A673 (cell line): Measurements from ENCODE around the gene ZDHHC7. TPM values are rescaled to one million over a fixed set of nuclear protein-coding genes. Genes with fewer than 3 reads are reported as not detected.

Source experiments
- BruUV-seq: library from RNA; stranded (reverse); fragments of 400-500 nt; replicated peaks from 2 replicates; lab custom pipeline; 2021; lab: Mats Ljungman, UMichigan
- CTCF ChIA-PET: fragments of 300-600 bp; sonication (Branson Sonifier 250); formaldehyde crosslinking; loops from one replicate; lab custom pipeline; 2022; ENCODE audit warnings: antibody characterized with exemption; lab: Charles Lee
- POLR2A ChIA-PET: fragments of 300-600 bp; sonication (Branson Sonifier 250); formaldehyde crosslinking; loops from one replicate; lab custom pipeline; 2022; ENCODE audit warnings: antibody characterized with exemption; ENCODE audit not compliant: low non-redundant PET; lab: Charles Lee
- DNase-seq: peaks from one replicate; pipeline ENCODE4 v3.0.0-alpha.2; 2015; ENCODE audit warnings: low spot score
- H3K27ac ChIP-seq: fragments of 200-600 bp; sonication (generic); 2 replicates; pipeline ENCODE4 v1.5.1; 2016; ENCODE audit warnings: mixed run types, low read depth, mild to moderate bottlenecking, mixed read lengths, antibody characterized with exemption, low read length; ENCODE audit not compliant: poor library complexity, severe bottlenecking
- H3K27me3 ChIP-seq: fragments of 200-600 bp; sonication (generic); replicated peaks from 2 replicates; pipeline ENCODE4 v1.6.1; 2017; ENCODE audit warnings: mixed run types, low read depth, mild to moderate bottlenecking, mixed read lengths, antibody characterized with exemption, low read length; ENCODE audit not compliant: insufficient read depth, poor library complexity
- H3K36me3 ChIP-seq: fragments of 200-600 bp; sonication (generic); 2 replicates; pipeline ENCODE4 v1.6.1; 2016; ENCODE audit warnings: mixed run types, mild to moderate bottlenecking, mixed read lengths, antibody characterized with exemption, low read length; ENCODE audit not compliant: insufficient read depth, poor library complexity, severe bottlenecking
- H3K4me1 ChIP-seq: fragments of 200-600 bp; sonication (generic); 2 replicates; pipeline ENCODE4 v1.6.1; 2017; ENCODE audit warnings: mixed run types, mild to moderate bottlenecking, mixed read lengths, antibody characterized with exemption, low read length; ENCODE audit not compliant: insufficient read depth, poor library complexity, severe bottlenecking
- H3K4me3 ChIP-seq: fragments of 200-600 bp; sonication (generic); 2 replicates; pipeline ENCODE4 v1.5.1; 2016; ENCODE audit warnings: low read depth, mixed run types, mild to moderate bottlenecking, mixed read lengths, low read length; ENCODE audit not compliant: poor library complexity, severe bottlenecking
- H3K9me3 ChIP-seq: fragments of 200-600 bp; sonication (generic); 2 replicates; pipeline ENCODE4 v1.6.1; 2016; ENCODE audit warnings: mixed run types, low read depth, mild to moderate bottlenecking, mixed read lengths, antibody characterized with exemption, low read length; ENCODE audit not compliant: poor library complexity, severe bottlenecking
- CTCF ChIP-seq: fragments of 300-800, 200-600 bp; sonication (generic); conservative IDR thresholded peaks from 2 replicates; pipeline ENCODE4 v1.5.1; 2017; ENCODE audit warnings: low read depth, mild to moderate bottlenecking, antibody characterized with exemption, low read length, moderate library complexity, mixed read lengths
- EZH2 ChIP-seq: fragments of 200-600 bp; sonication (generic); IDR thresholded peaks from 2 replicates; pipeline ENCODE4 v1.6.1; 2017; ENCODE audit warnings: borderline replicate concordance, low read depth, mild to moderate bottlenecking, mixed read lengths, antibody characterized with exemption, low read length; ENCODE audit not compliant: poor library complexity, severe bottlenecking
- intact Hi-C: fragments of 100-400 bp; cut with micrococcal nuclease; formaldehyde crosslinking; loops from one replicate; pipeline ENCODE4 v1.10.0; 2022; ENCODE audit not compliant: unreplicated experiment
- total RNA-seq: library from RNA; stranded (reverse); gene quantifications from 2 replicates; pipeline ENCODE4 v1.2.3, GENCODE V29; 2021

ZDHHC7 gene
- total RNA-seq, 1 experiment from 2014 or later = 43.5 TPM

- POLR2A ChIA-PET = no interaction called here
- Histone ChIP-seq H3K27me3 (no peaks in the 10 kb centered on the region), H3K4me1 (no peaks in the 10 kb centered on the region), H3K36me3 (peaks cover 36% of the 10 kb centered on the region), H3K9me3 (no peaks in the 10 kb centered on the region), H3K27ac (no peak overlapping the region), H3K4me3 (no peak overlapping the region)
- intact Hi-C loops = loop anchor here (5.0 kb wide), 3 partner anchors 46 to 351 kb away; no protein-coding TSS in a partner anchor
- no peak for TF ChIP-seq EZH2
- no peak for TF ChIP-seq CTCF
- CTCF ChIA-PET = interaction anchor here (3.3 kb wide), 1 partner anchor 219 kb away, joined by 18 read pairs; no protein-coding TSS in a partner anchor
- no peak for DNase-seq
- BruUV-seq = no TSS peak
Observed at GRCh38 chr16:84973236-84973635, 38.1 kb downstream of the ZDHHC7 start.

- no peaks in the 10 kb centered on the region for H3K9me3 ChIP-seq
- no peak overlapping the region for H3K27ac ChIP-seq
- intact Hi-C loops = loop anchor here (2.0 to 5.0 kb wide), 5 partner anchors 43 to 460 kb away; no protein-coding TSS in a partner anchor
- no peaks in the 10 kb centered on the region for H3K27me3 ChIP-seq
- ChIA-PET CTCF (interaction anchor here (0.9 to 3.3 kb wide), 3 partner anchors 73 to 232 kb away, joined by 3 to 18 read pairs (median 3); no protein-coding TSS in a partner anchor), POLR2A (no interaction called here)
- H3K36me3 ChIP-seq = peaks cover 10% of the 10 kb centered on the region
- no peak overlapping the region for H3K4me3 ChIP-seq
- BruUV-seq = no TSS peak
- H3K4me1 ChIP-seq = no peaks in the 10 kb centered on the region
- TF ChIP-seq EZH2 (no peak), CTCF (peak; percentile 96)
- DNase-seq = peak; percentile 81
Observed at GRCh38 chr16:84970447-84971127, 40.7 kb downstream of the ZDHHC7 start.

GRCh38 chr16:84967828-84968227, 43.5 kb downstream of the ZDHHC7 start:
- Histone ChIP-seq H3K36me3 (no peaks in the 10 kb centered on the region), H3K27me3 (no peaks in the 10 kb centered on the region), H3K9me3 (no peaks in the 10 kb centered on the region), H3K4me1 (no peaks in the 10 kb centered on the region), H3K4me3 (no peak overlapping the region), H3K27ac (no peak overlapping the region)
- DNase-seq = no peak
- no peak for TF ChIP-seq CTCF
- no peak for TF ChIP-seq EZH2
- ChIA-PET CTCF (no interaction called here), POLR2A (no interaction called here)
- intact Hi-C loops = no loop called here
- BruUV-seq = no TSS peak
